Endothelial cell of umbilical vein (primary cell): Measurements from ENCODE around the gene NLN. TPM values are rescaled to one million over a fixed set of nuclear protein-coding genes. Genes with fewer than 3 reads are reported as not detected.

Source experiments
- BruUV-seq: library from RNA; stranded (reverse); fragments of 400-500 nt; replicated peaks from 2 replicates; lab custom pipeline; 2021; lab: Mats Ljungman, UMichigan
- CTCF ChIA-PET: fragments of 300-600, 350-600 bp; sonication (Branson Sonifier 250); formaldehyde crosslinking; loops from one replicate; lab custom pipeline; 2021; ENCODE audit warnings: antibody characterized with exemption, inconsistent platforms; lab: Charles Lee
- POLR2A ChIA-PET: fragments of 300-600, 350-600 bp; sonication (Branson Sonifier 250); formaldehyde crosslinking; loops from one replicate; lab custom pipeline; 2021; ENCODE audit warnings: antibody characterized with exemption, inconsistent platforms; lab: Charles Lee
- DNase-seq: peaks from one replicate; pipeline ENCODE4 v3.0.0-alpha.2; 2011; ENCODE audit warnings: low read depth, low spot score
- FAIRE-seq: peaks from 2 replicates; lab custom pipeline; 2011; peaks lifted over from hg19 to GRCh38; lab: Jason Lieb, UNC
- H2AFZ ChIP-seq: 2 replicates; pipeline ENCODE4 v1.6.0; 2012; ENCODE audit warnings: low read depth, low read length, control low read depth, inconsistent platforms
- H3K27ac ChIP-seq: 2 replicates; pipeline ENCODE4 v1.5.1; 2011; ENCODE audit warnings: low read depth, mild to moderate bottlenecking, control low read depth, low read length, moderate library complexity; ENCODE audit not compliant: insufficient read depth
- H3K27me3 ChIP-seq, 2 experiments: 2 replicates each; pipeline versions ENCODE4 v1.6.0 to v1.6.1; 2011; ENCODE audit warnings: low read length in 2 of 2, mixed read lengths in 1 of 2; ENCODE audit not compliant: control insufficient read depth in 2 of 2, insufficient read depth in 2 of 2
- H3K36me3 ChIP-seq, 2 experiments: 2 replicates in 1 of 2; 3 replicates in 1 of 2; pipeline ENCODE4 v1.5.1; 2011; ENCODE audit warnings: low read length in 2 of 2, mild to moderate bottlenecking in 1 of 2, moderate library complexity in 1 of 2; ENCODE audit not compliant: control insufficient read depth in 2 of 2, insufficient read depth in 2 of 2; ENCODE audit errors: extremely low read depth in 1 of 2
- H3K4me1 ChIP-seq: 3 replicates; pipeline ENCODE4 v1.5.1; 2011; ENCODE audit warnings: mild to moderate bottlenecking, low read length; ENCODE audit not compliant: control insufficient read depth, insufficient read depth; ENCODE audit errors: extremely low read depth
- H3K4me2 ChIP-seq: 2 replicates; pipeline ENCODE4 v1.6.1; 2011; ENCODE audit warnings: low read length, control low read depth, mixed read lengths; ENCODE audit not compliant: insufficient read depth
- H3K4me3 ChIP-seq, 3 experiments: fragments of 200-600 bp in 1 of 3; sonication (generic), shearing (Covaris generic) in 1 of 3; replicated peaks in 1 of 3; 2 replicates each; pipeline ENCODE4 v1.5.1; 2011 to 2016; ENCODE audit warnings: control low read depth in 3 of 3, low read length in 3 of 3, mild to moderate bottlenecking in 2 of 3, inconsistent platforms in 1 of 3, low read depth in 1 of 3, moderate library complexity in 1 of 3; ENCODE audit not compliant: insufficient read depth in 1 of 3
- H3K79me2 ChIP-seq: 2 replicates; pipeline ENCODE4 v1.6.0; 2012; ENCODE audit warnings: low read length, inconsistent platforms; ENCODE audit not compliant: control insufficient read depth, insufficient read depth
- H3K9ac ChIP-seq: replicated peaks from 2 replicates; pipeline ENCODE3; 2011; ENCODE audit warnings: low read length, control low read depth; ENCODE audit not compliant: insufficient read depth; ENCODE audit errors: extremely low read depth
- H3K9me1 ChIP-seq: replicated peaks from 3 replicates; pipeline ENCODE4 v1.6.0; 2011; ENCODE audit warnings: mild to moderate bottlenecking, low read length; ENCODE audit not compliant: control insufficient read depth, insufficient read depth; ENCODE audit errors: extremely low read depth
- H3K9me3 ChIP-seq: replicated peaks from 2 replicates; pipeline ENCODE4 v1.5.1; 2012; ENCODE audit warnings: low read length, inconsistent platforms; ENCODE audit not compliant: control insufficient read depth, insufficient read depth
- H4K20me1 ChIP-seq: replicated peaks from 2 replicates; pipeline ENCODE3; 2011; ENCODE audit warnings: mild to moderate bottlenecking, low read length; ENCODE audit not compliant: control insufficient read depth, insufficient read depth; ENCODE audit errors: extremely low read depth
- EZH2 ChIP-seq: IDR thresholded peaks from 2 replicates; pipeline ENCODE4 v1.6.1; 2012; ENCODE audit warnings: borderline replicate concordance, low read depth, mild to moderate bottlenecking, moderate library complexity, low read length, inconsistent platforms; ENCODE audit not compliant: severe bottlenecking
- FOS ChIP-seq: IDR thresholded peaks from 2 replicates; pipeline ENCODE4 v1.6.1; 2011; ENCODE audit warnings: mild to moderate bottlenecking, low read length, moderate library complexity, borderline replicate concordance; ENCODE audit not compliant: insufficient read depth
- GATA2 ChIP-seq: IDR thresholded peaks from 2 replicates; pipeline ENCODE4 v1.7.0; 2011; ENCODE audit warnings: low read depth, mild to moderate bottlenecking, moderate library complexity, mixed read lengths, low read length; ENCODE audit not compliant: insufficient read length, insufficient read depth
- JUN ChIP-seq: IDR thresholded peaks from 2 replicates; pipeline ENCODE4 v1.6.1; 2011; ENCODE audit warnings: borderline replicate concordance, low read depth; ENCODE audit not compliant: insufficient read length, insufficient read depth
- MAX ChIP-seq: IDR thresholded peaks from 2 replicates; pipeline ENCODE4 v1.6.1; 2011; ENCODE audit not compliant: insufficient read depth, insufficient read length
- MYC ChIP-seq: IDR thresholded peaks from one replicate; pipeline ENCODE4 v1.6.1; 2011; ENCODE audit warnings: mild to moderate bottlenecking, low read depth, low read length
- POLR2A ChIP-seq: IDR thresholded peaks from 2 replicates; pipeline ENCODE4 v1.6.1; 2012; ENCODE audit warnings: low read depth, mild to moderate bottlenecking, control low read depth, low read length
- POLR2AphosphoS5 ChIP-seq: IDR thresholded peaks from 2 replicates; pipeline ENCODE4 v1.6.1; 2012; ENCODE audit warnings: low read depth, mild to moderate bottlenecking, control low read depth, low read length, moderate library complexity; ENCODE audit not compliant: insufficient read depth
- dilution Hi-C: fragments of 300-500 bp; cut with MboI; formaldehyde crosslinking; loops from one replicate; pipeline ENCODE4 v1.15.0; 2019; ENCODE audit warnings: low sequenced_read_pairs; ENCODE audit not compliant: extremely low pct_ligation_motif_present
- intact Hi-C: fragments of 100-400 bp; cut with micrococcal nuclease; formaldehyde crosslinking; loops from one replicate; pipeline ENCODE4 v1.10.0; 2022
- polyA plus RNA-seq, 4 experiments: library from polyadenylated mRNA; depleted of rRNA in 3 of 4; stranded (reverse) in 3 of 4; unstranded in 1 of 4; fragments of >200 nt; gene quantifications; 2 replicates each; pipeline versions ENCODE4 v1.2.1 to v1.2.3, GENCODE V29; 2011 to 2012; ENCODE audit warnings: missing spikeins in 1 of 4
- total RNA-seq: library from RNA; stranded (reverse); gene quantifications from 2 replicates; pipeline ENCODE4 v1.2.3, GENCODE V29; 2021
- TF ChIP-seq, protein P1 (sequence below), 2 donors: IDR thresholded peaks; 1 replicate in 1 of 2; 2 replicates in 1 of 2; pipeline ENCODE4 v1.5.1; 2011; ENCODE audit warnings: low read length in 2 of 2, mild to moderate bottlenecking in 2 of 2, moderate library complexity in 2 of 2, control low read depth in 1 of 2, inconsistent platforms in 1 of 2, low read depth in 1 of 2; ENCODE audit not compliant: insufficient read depth in 1 of 2; ENCODE audit errors: extremely low read depth in 1 of 2

The NLN gene
- total and polyA plus RNA-seq, 2 donors (not counting 3 experiments of a cell fraction or from before 2014, with no cell fraction given): 14.2 to 63.3 TPM

DNA sequence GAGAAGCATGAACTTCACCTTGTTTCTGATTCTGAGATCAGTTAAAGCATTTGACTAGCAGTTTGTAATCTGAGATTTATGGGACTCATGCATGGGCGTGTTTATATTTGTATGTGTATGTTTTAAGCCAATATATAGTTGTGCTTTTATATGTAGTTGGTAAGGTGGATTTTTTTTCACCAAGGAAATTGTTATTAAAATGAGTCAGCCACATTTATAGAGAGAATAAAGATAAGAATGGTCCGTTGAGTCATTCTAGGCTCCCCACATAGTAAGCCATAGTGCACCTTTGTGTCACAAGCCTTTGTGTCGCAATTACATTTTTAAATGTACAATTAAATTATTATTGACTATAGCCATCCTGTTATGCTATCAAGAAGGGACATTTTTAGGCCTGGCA is 89.0 kb downstream of the NLN start:
- TF ChIP-seq EZH2: no peak
- TF ChIP-seq MAX: no peak
- no peak for TF ChIP-seq MYC
- no peak for TF ChIP-seq POLR2A
- ChIA-PET POLR2A (no interaction called here), CTCF (interaction anchor here (1.5 kb wide), 1 partner anchor 9 kb away, joined by 3 read pairs; no protein-coding TSS in a partner anchor)
- H3K9ac ChIP-seq: no peak overlapping the region
- DNase-seq (no peak), FAIRE-seq (no peak)
- no peak overlapping the region for H3K4me2 ChIP-seq
- no TSS peak for BruUV-seq
- no peaks in the 10 kb centered on the region for H4K20me1 ChIP-seq
- H3K4me3 ChIP-seq: no peak overlapping the region
- no peak overlapping the region for H3K27ac ChIP-seq
- H2AFZ ChIP-seq: no peak overlapping the region
- no peaks in the 10 kb centered on the region for H3K79me2 ChIP-seq
- no peaks in the 10 kb centered on the region for H3K27me3 ChIP-seq
- intact Hi-C loops (no loop called here), dilution Hi-C loops (no loop called here)
- peaks cover 3 to 6% of the 10 kb centered on the region in 2 experiments for H3K36me3 ChIP-seq
- peaks cover 4% of the 10 kb centered on the region for H3K4me1 ChIP-seq
- no peaks in the 10 kb centered on the region for H3K9me3 ChIP-seq
- H3K9me1 ChIP-seq: no peaks in the 10 kb centered on the region

DNA sequence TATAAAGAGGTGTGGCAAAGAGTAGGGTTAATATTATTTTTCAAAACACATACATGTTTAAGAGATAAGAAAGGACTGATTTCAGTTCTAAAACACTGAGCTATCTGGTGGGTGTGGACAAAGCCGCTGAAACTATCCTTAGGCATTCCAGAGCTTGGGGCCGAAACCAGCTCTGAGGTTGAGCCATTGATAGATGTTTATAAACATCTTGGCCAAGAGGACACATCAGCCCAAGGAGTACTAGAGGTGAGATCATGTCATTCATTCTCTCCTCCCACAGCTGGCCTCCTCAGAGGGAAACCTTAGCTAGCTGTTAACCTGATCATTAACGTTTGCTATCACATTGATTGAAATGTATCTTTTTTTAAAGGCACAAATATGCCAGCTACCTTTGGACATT is 89.9 kb downstream of the NLN start:
- H3K4me3 ChIP-seq: no peak overlapping the region
- DNase-seq (no peak), FAIRE-seq (no peak)
- BruUV-seq: no TSS peak
- dilution Hi-C loops: no loop called here
- peaks cover 3 to 6% of the 10 kb centered on the region in 2 experiments for H3K36me3 ChIP-seq
- ChIA-PET POLR2A (no interaction called here), CTCF (interaction anchor here (1.0 to 1.5 kb wide), 2 partner anchors 8 to 16 kb away, joined by 3 read pairs; no protein-coding TSS in a partner anchor)
- no peak overlapping the region for H3K4me2 ChIP-seq
- intact Hi-C loops: no loop called here
- no peaks in the 10 kb centered on the region for H3K79me2 ChIP-seq
- H3K9me3 ChIP-seq: no peaks in the 10 kb centered on the region
- H3K27me3 ChIP-seq: no peaks in the 10 kb centered on the region
- H3K27ac ChIP-seq: no peak overlapping the region
- TF ChIP-seq JUN (no peak), FOS (no peak), MYC (no peak), GATA2 (no peak), POLR2A (no peak), MAX (no peak), POLR2AphosphoS5 (no peak), EZH2 (no peak)
- TF ChIP-seq, protein P1, sequence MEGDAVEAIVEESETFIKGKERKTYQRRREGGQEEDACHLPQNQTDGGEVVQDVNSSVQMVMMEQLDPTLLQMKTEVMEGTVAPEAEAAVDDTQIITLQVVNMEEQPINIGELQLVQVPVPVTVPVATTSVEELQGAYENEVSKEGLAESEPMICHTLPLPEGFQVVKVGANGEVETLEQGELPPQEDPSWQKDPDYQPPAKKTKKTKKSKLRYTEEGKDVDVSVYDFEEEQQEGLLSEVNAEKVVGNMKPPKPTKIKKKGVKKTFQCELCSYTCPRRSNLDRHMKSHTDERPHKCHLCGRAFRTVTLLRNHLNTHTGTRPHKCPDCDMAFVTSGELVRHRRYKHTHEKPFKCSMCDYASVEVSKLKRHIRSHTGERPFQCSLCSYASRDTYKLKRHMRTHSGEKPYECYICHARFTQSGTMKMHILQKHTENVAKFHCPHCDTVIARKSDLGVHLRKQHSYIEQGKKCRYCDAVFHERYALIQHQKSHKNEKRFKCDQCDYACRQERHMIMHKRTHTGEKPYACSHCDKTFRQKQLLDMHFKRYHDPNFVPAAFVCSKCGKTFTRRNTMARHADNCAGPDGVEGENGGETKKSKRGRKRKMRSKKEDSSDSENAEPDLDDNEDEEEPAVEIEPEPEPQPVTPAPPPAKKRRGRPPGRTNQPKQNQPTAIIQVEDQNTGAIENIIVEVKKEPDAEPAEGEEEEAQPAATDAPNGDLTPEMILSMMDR (IDR thresholded peaks at IDR 0.05; ENCODE audit: extremely low read depth in 1 of 2, insufficient read depth in 1 of 2, low read depth in 1 of 2, low read length in 2 of 2): no peak
- H3K9me1 ChIP-seq: no peaks in the 10 kb centered on the region
- H3K9ac ChIP-seq: no peak overlapping the region
- H4K20me1 ChIP-seq: no peaks in the 10 kb centered on the region
- peaks cover 4% of the 10 kb centered on the region for H3K4me1 ChIP-seq
- H2AFZ ChIP-seq: no peak overlapping the region
